ENCODE data around the gene PIP4K2A. TPM values are rescaled to one million over a fixed set of nuclear protein-coding genes. Genes with fewer than 3 reads are reported as not detected.

The PIP4K2A gene
- total and polyA plus RNA-seq, 2 of the 8 experiments (the other 6 are each of a cell fraction or from before 2014, with no cell fraction given): 19.0 to 60.9 TPM

DNA sequence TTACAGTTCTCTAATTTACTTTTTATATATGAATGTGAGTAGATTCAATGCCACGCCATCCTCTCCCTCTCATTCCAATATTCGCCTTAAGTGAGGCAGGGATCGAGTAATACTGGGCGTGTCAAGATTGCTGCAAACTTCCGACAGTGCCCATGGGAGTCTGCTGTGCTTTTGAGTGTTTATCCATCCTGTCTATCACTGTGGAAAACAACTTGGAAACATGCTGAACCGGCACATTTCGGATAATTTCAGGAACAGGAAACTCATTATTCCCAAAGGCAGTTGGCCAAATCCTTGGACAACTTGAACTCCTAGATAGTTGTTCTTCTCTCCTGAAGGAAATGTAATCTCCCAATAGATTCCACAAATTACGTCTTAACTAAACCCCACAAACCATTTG is 28.5 kb downstream of the PIP4K2A start (continued):
- TF ChIP-seq SIN3A (conservative IDR thresholded peaks at IDR 0.05 in 1 of 2, IDR thresholded peaks at IDR 0.05 in 1 of 2; ENCODE audit: low read depth in 1 of 2, low read length in 2 of 2): no peak
- TF ChIP-seq POLR2AphosphoS5 (IDR thresholded peaks at IDR 0.05; ENCODE audit: low read depth, low read length): no peak
- no peak for TF ChIP-seq YY1 (IDR thresholded peaks at IDR 0.05; ENCODE audit: low read depth, low read length)
- TF ChIP-seq EGR1 (IDR thresholded peaks at IDR 0.05; ENCODE audit: borderline replicate concordance, low read depth, low read length): no peak
- no peak for TF ChIP-seq SRF (IDR thresholded peaks at IDR 0.05; ENCODE audit: low read depth, low read length)
- TF ChIP-seq RBBP5 (IDR thresholded peaks at IDR 0.05; ENCODE audit: borderline replicate concordance, low read depth, low read length): no peak
- TF ChIP-seq TEAD4 (IDR thresholded peaks at IDR 0.05; ENCODE audit: low read depth, low read length): no peak
- no peak for TF ChIP-seq GABPA (IDR thresholded peaks at IDR 0.05; ENCODE audit: borderline replicate concordance, insufficient read depth, low read length)
- TF ChIP-seq SIRT6 (IDR thresholded peaks at IDR 0.05; ENCODE audit: low read length): no peak
- TF ChIP-seq SUZ12 (IDR thresholded peaks at IDR 0.05; ENCODE audit: low read length): no peak

Data from H1 (cell line).